ENCODE results near the gene USP21.

DNA sequence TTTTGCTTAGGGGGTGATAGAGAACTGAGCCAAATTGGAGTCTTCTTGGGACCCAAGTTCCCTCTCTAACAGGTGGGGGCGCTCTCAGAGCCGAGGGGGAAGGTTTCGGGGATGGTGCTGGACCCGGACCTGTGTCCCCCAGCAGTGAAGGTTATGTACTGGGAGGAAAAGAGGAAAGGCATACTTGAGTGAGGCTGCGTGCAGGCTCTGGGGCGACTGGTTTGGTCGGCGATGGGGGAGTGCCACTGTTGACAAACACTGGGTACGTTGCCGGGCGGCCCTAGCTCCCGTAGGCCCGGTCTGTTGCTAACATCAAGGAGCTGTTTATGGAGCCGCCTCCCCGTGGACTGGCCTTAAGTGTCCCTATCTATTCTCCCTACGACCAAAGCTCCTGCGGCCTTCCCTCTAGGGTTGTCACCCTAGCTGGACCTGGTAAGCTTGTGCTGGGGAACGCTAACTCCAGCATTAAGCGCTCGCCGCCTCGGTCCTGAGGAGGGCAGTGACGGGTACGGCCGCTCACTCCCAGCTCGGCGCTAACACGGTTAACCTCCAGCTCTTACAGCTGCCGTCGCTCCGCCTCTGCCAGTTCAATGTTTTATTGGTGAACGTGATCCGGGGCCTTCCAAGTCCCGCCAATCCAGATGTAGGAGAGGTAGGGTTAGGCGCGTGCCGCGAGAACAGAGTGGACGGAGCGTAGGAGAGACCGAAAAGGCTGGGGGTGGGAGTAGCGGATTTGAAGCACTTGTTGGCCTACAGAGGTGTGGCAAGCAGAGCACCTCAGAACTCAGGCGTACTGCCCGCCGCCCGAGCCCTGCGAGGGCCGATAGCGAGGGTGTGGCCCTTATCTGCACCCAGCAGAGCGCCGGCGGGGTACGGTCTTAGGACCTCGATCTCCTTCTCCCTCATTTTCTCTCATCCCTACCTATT is 6.7 kb downstream of the USP21 start, which contains the start of gene PPOX:
- TF ChIP-seq POLR2AphosphoS5 (IDR thresholded peaks at IDR 0.05) (peak; percentile 68 to 82), POLR2A (IDR thresholded peaks at IDR 0.05) (peak in 3 of 4 donors; percentile 61 to 74 (median 71)), EP300 (IDR thresholded peaks at IDR 0.05) (peak in 1 of 4 donors; percentile 13)
- TF ChIP-seq, protein P1, sequence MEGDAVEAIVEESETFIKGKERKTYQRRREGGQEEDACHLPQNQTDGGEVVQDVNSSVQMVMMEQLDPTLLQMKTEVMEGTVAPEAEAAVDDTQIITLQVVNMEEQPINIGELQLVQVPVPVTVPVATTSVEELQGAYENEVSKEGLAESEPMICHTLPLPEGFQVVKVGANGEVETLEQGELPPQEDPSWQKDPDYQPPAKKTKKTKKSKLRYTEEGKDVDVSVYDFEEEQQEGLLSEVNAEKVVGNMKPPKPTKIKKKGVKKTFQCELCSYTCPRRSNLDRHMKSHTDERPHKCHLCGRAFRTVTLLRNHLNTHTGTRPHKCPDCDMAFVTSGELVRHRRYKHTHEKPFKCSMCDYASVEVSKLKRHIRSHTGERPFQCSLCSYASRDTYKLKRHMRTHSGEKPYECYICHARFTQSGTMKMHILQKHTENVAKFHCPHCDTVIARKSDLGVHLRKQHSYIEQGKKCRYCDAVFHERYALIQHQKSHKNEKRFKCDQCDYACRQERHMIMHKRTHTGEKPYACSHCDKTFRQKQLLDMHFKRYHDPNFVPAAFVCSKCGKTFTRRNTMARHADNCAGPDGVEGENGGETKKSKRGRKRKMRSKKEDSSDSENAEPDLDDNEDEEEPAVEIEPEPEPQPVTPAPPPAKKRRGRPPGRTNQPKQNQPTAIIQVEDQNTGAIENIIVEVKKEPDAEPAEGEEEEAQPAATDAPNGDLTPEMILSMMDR (IDR thresholded peaks at IDR 0.05), result peak in 4 of 6 experiments; percentile 32 to 43 (median 34)
